T-helper 2 cell treated with Interferon-gamma antibody and Interleukin-4, amounts not matched to agents 5 μg/mL and 100 μg/mL, for 36 hours (primary cell): ENCODE data around the gene USP30.

Experiments used
- DNase-seq: peaks from one replicate; pipeline ENCODE4 v3.0.0; 2021; ENCODE audit warnings: low spot score
- H3K27ac Mint-ChIP-seq: one replicate; pipeline ENCODE4 v1.8.0; 2021; ENCODE audit warnings: mild to moderate bottlenecking, mixed read lengths
- H3K27me3 Mint-ChIP-seq: one replicate; pipeline ENCODE4 v1.8.0; 2021; ENCODE audit warnings: low read depth, mixed read lengths
- H3K36me3 Mint-ChIP-seq: one replicate; pipeline ENCODE4 v1.8.0; 2021; ENCODE audit warnings: low read depth, mixed read lengths
- H3K4me1 Mint-ChIP-seq: one replicate; pipeline ENCODE4 v1.8.0; 2021; ENCODE audit warnings: low read depth, mixed read lengths
- H3K4me3 Mint-ChIP-seq: one replicate; pipeline ENCODE4 v1.8.0; 2022; ENCODE audit warnings: mild to moderate bottlenecking, moderate library complexity, mixed read lengths
- H3K9me3 Mint-ChIP-seq: one replicate; pipeline ENCODE4 v1.8.0; 2021; ENCODE audit warnings: mixed read lengths

Gene USP30

DNA sequence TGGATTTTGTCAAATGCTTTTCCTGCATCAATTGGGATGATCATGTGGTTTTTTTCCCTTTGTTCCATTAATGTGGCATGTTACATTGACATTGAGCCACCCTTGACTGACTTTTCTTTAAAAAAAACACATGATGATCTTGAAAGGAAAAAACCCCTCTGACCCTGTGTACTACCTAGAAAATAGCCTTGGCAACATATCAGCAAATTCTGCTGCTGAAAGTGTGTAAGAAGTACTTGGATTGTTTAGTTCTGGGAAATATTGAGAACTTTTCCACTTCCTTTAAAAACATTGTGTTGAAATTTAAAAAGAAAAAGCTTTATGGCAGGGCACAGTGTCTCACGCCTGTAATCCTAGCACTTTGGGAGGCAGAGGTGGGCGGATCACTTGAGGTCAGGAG, 84.7 kb downstream of the USP30 start:
- H3K36me3 Mint-ChIP-seq, result no peaks in the 10 kb centered on the region
- peaks cover 3% of the 10 kb centered on the region for H3K9me3 Mint-ChIP-seq
- no peak for DNase-seq
- H3K4me1 Mint-ChIP-seq, result no peaks in the 10 kb centered on the region
- H3K4me3 Mint-ChIP-seq, result no peak overlapping the region
- H3K27ac Mint-ChIP-seq, result no peak overlapping the region
- peaks cover 2% of the 10 kb centered on the region for H3K27me3 Mint-ChIP-seq
